Immature natural killer cell (primary cell): ENCODE measurements around the gene VPS33A. TPM values are rescaled to one million over a fixed set of nuclear protein-coding genes. Genes with fewer than 3 reads are reported as not detected.

Source experiments
- DNase-seq, 3 donors: peaks; one replicate each; pipeline ENCODE4 v3.0.0; 2022; ENCODE audit warnings: mixed read lengths in 1 of 3
- H3K27ac Mint-ChIP-seq, 6 donors: one replicate each; pipeline ENCODE4 v1.8.0; 2020; ENCODE audit warnings: mixed read lengths in 6 of 6, mild to moderate bottlenecking in 5 of 6, inconsistent platforms in 4 of 6, moderate library complexity in 3 of 6
- H3K27me3 Mint-ChIP-seq, 3 donors: one replicate each; pipeline ENCODE4 v1.8.0; 2020 to 2021; ENCODE audit warnings: low read depth in 3 of 3, mild to moderate bottlenecking in 3 of 3, mixed read lengths in 3 of 3, moderate library complexity in 3 of 3, inconsistent platforms in 1 of 3
- H3K36me3 Mint-ChIP-seq, 3 donors: one replicate each; pipeline ENCODE4 v1.8.0; 2020; ENCODE audit warnings: mixed read lengths in 3 of 3, inconsistent platforms in 2 of 3, mild to moderate bottlenecking in 2 of 3
- H3K4me1 Mint-ChIP-seq, 2 donors: one replicate each; pipeline ENCODE4 v1.8.0; 2020; ENCODE audit warnings: inconsistent platforms in 2 of 2, mild to moderate bottlenecking in 2 of 2, mixed read lengths in 2 of 2, moderate library complexity in 1 of 2
- H3K4me3 Mint-ChIP-seq, 5 donors: one replicate each; pipeline ENCODE4 v1.8.0; 2020; ENCODE audit warnings: mild to moderate bottlenecking in 5 of 5, mixed read lengths in 5 of 5, inconsistent platforms in 3 of 5, moderate library complexity in 3 of 5
- H3K9me3 Mint-ChIP-seq, 6 donors: one replicate each; pipeline ENCODE4 v1.8.0; 2020; ENCODE audit warnings: mild to moderate bottlenecking in 6 of 6, mixed read lengths in 6 of 6, inconsistent platforms in 4 of 6, moderate library complexity in 3 of 6
- polyA plus RNA-seq, 3 donors: library from polyadenylated mRNA; unstranded; fragments of 300-500 nt; fragmentation: Illumina TruSeq; gene quantifications; one replicate each; pipeline ENCODE4 v1.2.3, GENCODE V29; 2021

The VPS33A gene
- polyA plus RNA-seq, 3 donors from 2014 or later = 17.6 to 37.0 (median 32.7) TPM

DNA sequence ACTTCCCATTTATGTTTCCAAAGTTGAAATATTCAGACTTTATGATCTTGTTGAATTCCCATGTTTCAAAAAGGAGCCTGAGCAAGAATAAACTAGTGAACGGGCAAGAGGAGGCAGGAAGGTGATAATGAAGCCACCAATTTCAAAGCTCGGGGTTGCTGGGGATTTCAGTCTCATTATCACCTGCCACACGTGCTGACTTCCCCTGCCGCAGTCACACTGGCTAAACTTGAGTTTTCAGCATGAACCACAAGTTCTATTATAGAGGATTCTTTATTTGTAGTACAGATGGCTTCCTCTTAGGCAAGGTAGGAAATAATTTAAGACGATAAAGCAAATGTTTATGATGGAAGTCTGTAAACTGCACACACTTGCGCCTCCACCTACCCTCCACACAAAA lies 22.3 kb downstream of the VPS33A start:
- DNase-seq = no peak
- Mint-ChIP-seq H3K4me1 (peaks cover 3 to 9% of the 10 kb centered on the region in 2 donors), H3K4me3 (peak overlapping the region in 1 of 5 donors; percentile 84), H3K9me3 (no peaks in the 10 kb centered on the region), H3K27ac (peak overlapping the region in 2 of 6 donors; percentile 88 to 89), H3K36me3 (peaks cover 7 to 38% (median 13%) of the 10 kb centered on the region in 3 donors), H3K27me3 (peaks cover 0 to 3% (median 2%) of the 10 kb centered on the region in 3 donors)

GRCh38 chr12:122238861-122239260 lies 27.4 kb downstream of the VPS33A start:
- no peak for DNase-seq
- no peaks in the 10 kb centered on the region for H3K9me3 Mint-ChIP-seq
- no peak overlapping the region for H3K4me3 Mint-ChIP-seq
- peaks cover 0 to 2% (median 1%) of the 10 kb centered on the region in 3 donors for H3K27me3 Mint-ChIP-seq
- no peak overlapping the region for H3K27ac Mint-ChIP-seq
- peaks cover 23 to 43% (median 25%) of the 10 kb centered on the region in 3 donors for H3K36me3 Mint-ChIP-seq
- H3K4me1 Mint-ChIP-seq = no peaks in the 10 kb centered on the region

GRCh38 chr12:122235741-122236140 lies 30.6 kb downstream of the VPS33A start:
- Mint-ChIP-seq H3K27ac (no peak overlapping the region), H3K4me1 (no peaks in the 10 kb centered on the region), H3K36me3 (peaks cover 34 to 62% (median 37%) of the 10 kb centered on the region in 3 donors), H3K27me3 (peaks cover 0 to 1% (median 0%) of the 10 kb centered on the region in 3 donors), H3K9me3 (no peaks in the 10 kb centered on the region), H3K4me3 (no peak overlapping the region)
- no peak for DNase-seq

GRCh38 chr12:122232691-122233090 lies 33.6 kb downstream of the VPS33A start:
- Mint-ChIP-seq H3K27me3 (peaks cover 0 to 1% (median 0%) of the 10 kb centered on the region in 3 donors), H3K27ac (no peak overlapping the region), H3K36me3 (peaks cover 21 to 47% (median 22%) of the 10 kb centered on the region in 3 donors), H3K4me3 (no peak overlapping the region), H3K9me3 (no peaks in the 10 kb centered on the region), H3K4me1 (peaks cover 7 to 8% of the 10 kb centered on the region in 2 donors)
- DNase-seq = no peak

DNA sequence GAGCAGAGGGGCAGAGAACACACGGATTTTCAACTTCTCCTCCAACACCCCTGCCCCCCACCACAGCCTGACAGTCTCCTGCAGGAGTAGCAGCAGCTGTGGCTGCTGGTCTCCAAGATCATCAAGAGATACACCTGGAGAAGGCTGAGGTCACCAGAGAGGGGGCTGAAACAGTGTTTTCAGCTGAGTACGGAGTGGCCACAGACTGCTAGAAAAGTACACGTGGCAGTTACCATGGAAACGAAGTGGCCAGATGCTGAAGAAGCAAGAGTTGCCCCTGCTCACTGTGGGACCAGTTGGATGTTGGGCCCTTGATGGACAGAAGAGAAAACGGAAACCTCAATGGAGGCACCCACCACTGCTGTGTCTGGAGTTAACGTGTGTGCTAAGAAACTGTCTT lies 35.5 kb downstream of the VPS33A start:
- H3K4me3 Mint-ChIP-seq = no peak overlapping the region
- H3K27me3 Mint-ChIP-seq = peaks cover 1 to 9% (median 5%) of the 10 kb centered on the region in 3 donors
- no peak overlapping the region for H3K27ac Mint-ChIP-seq
- no peaks in the 10 kb centered on the region for H3K9me3 Mint-ChIP-seq
- DNase-seq = no peak
- H3K4me1 Mint-ChIP-seq = peaks cover 19 to 21% of the 10 kb centered on the region in 2 donors
- peaks cover 20 to 39% (median 21%) of the 10 kb centered on the region in 3 donors for H3K36me3 Mint-ChIP-seq

DNA sequence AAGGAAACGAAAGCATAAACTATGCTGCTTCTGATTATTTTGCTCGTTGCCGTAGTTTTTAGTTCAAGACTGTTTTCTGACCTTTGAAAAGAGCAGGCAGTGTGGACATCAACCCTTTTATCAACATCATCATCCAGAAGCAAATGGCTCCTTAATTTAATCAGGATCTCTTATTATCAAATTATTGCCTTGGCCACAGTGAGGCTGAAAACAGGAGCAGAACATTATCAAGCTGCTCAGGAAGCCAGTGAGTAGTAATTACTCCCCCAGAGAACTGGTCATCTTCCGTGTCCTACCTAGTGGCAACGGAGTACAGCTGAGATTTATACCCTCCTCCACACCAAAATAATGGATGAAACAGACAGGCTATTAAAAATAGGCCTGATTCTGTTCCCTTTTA lies 38.2 kb downstream of the VPS33A start:
- no peaks in the 10 kb centered on the region for H3K9me3 Mint-ChIP-seq
- DNase-seq = no peak
- peaks cover 12 to 27% (median 20%) of the 10 kb centered on the region in 3 donors for H3K36me3 Mint-ChIP-seq
- H3K27me3 Mint-ChIP-seq = peaks cover 1 to 8% (median 7%) of the 10 kb centered on the region in 3 donors
- H3K27ac Mint-ChIP-seq = peak overlapping the region; percentile 42 to 88 (median 84)
- peaks cover 35 to 38% of the 10 kb centered on the region in 2 donors for H3K4me1 Mint-ChIP-seq
- H3K4me3 Mint-ChIP-seq = peak overlapping the region; percentile 78 to 88 (median 84)

GRCh38 chr12:122227341-122227740 lies 39.0 kb downstream of the VPS33A start:
- Mint-ChIP-seq H3K4me3 (peak overlapping the region; percentile 78 to 88 (median 84)), H3K36me3 (peaks cover 8 to 23% (median 18%) of the 10 kb centered on the region in 3 donors), H3K27me3 (peaks cover 1 to 8% (median 7%) of the 10 kb centered on the region in 3 donors), H3K9me3 (no peaks in the 10 kb centered on the region), H3K4me1 (peaks cover 35 to 38% of the 10 kb centered on the region in 2 donors), H3K27ac (peak overlapping the region; percentile 79 to 90 (median 88))
- DNase-seq = peak; percentile 81 to 87 (median 81)

DNA sequence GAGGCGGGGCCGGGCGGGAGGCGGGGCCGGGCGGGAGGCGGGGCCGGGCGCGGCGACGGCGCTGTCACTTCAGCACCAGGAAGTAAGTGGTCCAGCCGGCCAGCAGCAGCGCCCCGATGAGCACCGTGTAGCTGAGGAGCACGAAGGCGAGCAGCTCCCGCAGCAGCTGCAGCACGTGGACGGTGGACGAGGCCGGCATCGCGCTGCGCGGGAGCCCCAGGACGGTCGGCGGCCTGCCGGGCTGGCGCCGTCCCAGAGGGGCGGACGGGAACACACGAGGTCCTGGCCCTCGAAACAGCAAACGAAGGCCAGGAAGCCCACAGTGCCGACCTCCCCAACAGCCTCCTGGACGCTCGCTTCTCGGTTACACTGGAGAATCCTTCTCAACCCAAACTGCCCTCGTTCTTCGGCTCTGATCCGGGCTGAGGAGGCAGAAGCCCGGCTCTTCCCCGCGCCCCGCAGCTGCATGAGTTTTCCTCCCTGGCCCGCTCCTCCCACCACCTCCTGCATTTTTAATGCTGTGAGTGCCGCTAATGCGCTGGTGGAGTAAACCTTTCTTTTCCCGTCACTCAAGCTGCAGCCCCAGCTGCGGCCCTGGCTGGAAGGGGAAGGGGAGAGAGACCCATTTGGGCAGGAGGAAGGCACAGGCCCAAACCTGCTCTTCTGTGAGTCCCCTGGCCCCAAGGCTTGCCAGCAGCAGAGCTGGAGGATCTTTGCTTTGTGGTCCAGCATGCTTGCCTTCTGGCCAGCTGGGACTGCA lies 39.7 kb downstream of the VPS33A start:
- H3K27ac Mint-ChIP-seq = peak overlapping the region in 5 of 6 donors; percentile 79 to 90 (median 88)
- DNase-seq = no peak
- peaks cover 35 to 38% of the 10 kb centered on the region in 2 donors for H3K4me1 Mint-ChIP-seq
- peaks cover 6 to 16% (median 14%) of the 10 kb centered on the region in 3 donors for H3K36me3 Mint-ChIP-seq
- H3K27me3 Mint-ChIP-seq = peaks cover 1 to 8% (median 7%) of the 10 kb centered on the region in 3 donors
- H3K9me3 Mint-ChIP-seq = no peaks in the 10 kb centered on the region
- H3K4me3 Mint-ChIP-seq = peak overlapping the region; percentile 84 to 93 (median 88)

- Mint-ChIP-seq H3K9me3 (no peaks in the 10 kb centered on the region), H3K4me1 (peaks cover 35 to 38% of the 10 kb centered on the region in 2 donors), H3K27ac (peak within 1 kb of the TSS; percentile 90 to 98 (median 94)), H3K4me3 (peak within 1 kb of the TSS; percentile 86 to 93 (median 90)), H3K36me3 (peaks cover 6 to 11% (median 9%) of the 10 kb centered on the region in 3 donors), H3K27me3 (peaks cover 1 to 8% (median 7%) of the 10 kb centered on the region in 3 donors)
- DNase-seq = peak; percentile 100
Measured at GRCh38 chr12:122225683-122226365, 40.5 kb downstream of the VPS33A start, which contains the start of gene DIABLO. Gene DIABLO (minus strand): TSS chr12:122226052. CDS start chr12:122226014, 38 bp downstream.

DNA sequence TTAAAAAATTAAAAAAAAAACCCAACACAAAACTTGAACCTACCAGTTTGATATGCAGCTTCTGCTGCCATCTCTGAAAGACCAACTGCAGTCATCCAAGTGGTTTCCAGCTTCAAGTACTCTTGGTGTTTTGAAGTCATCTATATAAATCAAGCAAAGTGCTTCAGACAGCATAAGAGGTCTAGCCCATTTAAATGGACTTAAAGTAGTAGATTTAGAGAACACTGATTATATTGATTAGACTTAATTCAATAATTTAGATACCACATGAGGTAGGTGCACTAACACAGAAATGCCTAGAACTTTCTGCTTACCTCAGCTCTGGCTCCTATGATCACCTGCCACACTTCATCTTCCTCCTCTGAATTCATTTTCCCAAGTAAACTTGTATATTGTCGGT lies 49.8 kb downstream of the VPS33A start:
- H3K4me1 Mint-ChIP-seq = peaks cover 0 to 6% of the 10 kb centered on the region in 2 donors
- no peak overlapping the region for H3K27ac Mint-ChIP-seq
- no peak for DNase-seq
- peaks cover 14 to 33% (median 17%) of the 10 kb centered on the region in 3 donors for H3K36me3 Mint-ChIP-seq
- H3K9me3 Mint-ChIP-seq = no peaks in the 10 kb centered on the region
- no peak overlapping the region for H3K4me3 Mint-ChIP-seq
- peaks cover 0 to 2% (median 1%) of the 10 kb centered on the region in 3 donors for H3K27me3 Mint-ChIP-seq

DNA sequence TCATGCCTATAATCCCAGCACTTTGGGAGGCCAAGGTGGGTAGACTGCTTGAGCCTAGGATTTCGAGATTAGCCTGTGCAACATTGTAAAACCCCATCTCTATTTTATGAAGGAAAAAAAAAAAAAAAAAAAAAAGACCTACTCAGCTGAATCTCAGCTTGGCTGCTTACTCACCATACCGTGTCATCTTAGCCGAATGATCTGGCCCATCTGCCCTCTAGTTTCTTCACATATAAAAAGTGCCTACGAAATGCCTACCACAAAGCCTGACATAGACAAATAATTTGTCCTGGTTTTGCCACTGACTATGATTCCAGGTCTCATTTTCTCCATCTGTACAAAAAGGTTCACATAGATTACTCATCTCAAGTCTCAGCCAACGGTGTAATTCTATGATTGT lies 50.5 kb downstream of the VPS33A start:
- Mint-ChIP-seq H3K4me1 (peaks cover 0 to 6% of the 10 kb centered on the region in 2 donors), H3K27me3 (peaks cover 0 to 2% (median 1%) of the 10 kb centered on the region in 3 donors), H3K9me3 (no peaks in the 10 kb centered on the region), H3K36me3 (peaks cover 14 to 37% (median 17%) of the 10 kb centered on the region in 3 donors), H3K27ac (no peak overlapping the region), H3K4me3 (no peak overlapping the region)
- DNase-seq = no peak

DNA sequence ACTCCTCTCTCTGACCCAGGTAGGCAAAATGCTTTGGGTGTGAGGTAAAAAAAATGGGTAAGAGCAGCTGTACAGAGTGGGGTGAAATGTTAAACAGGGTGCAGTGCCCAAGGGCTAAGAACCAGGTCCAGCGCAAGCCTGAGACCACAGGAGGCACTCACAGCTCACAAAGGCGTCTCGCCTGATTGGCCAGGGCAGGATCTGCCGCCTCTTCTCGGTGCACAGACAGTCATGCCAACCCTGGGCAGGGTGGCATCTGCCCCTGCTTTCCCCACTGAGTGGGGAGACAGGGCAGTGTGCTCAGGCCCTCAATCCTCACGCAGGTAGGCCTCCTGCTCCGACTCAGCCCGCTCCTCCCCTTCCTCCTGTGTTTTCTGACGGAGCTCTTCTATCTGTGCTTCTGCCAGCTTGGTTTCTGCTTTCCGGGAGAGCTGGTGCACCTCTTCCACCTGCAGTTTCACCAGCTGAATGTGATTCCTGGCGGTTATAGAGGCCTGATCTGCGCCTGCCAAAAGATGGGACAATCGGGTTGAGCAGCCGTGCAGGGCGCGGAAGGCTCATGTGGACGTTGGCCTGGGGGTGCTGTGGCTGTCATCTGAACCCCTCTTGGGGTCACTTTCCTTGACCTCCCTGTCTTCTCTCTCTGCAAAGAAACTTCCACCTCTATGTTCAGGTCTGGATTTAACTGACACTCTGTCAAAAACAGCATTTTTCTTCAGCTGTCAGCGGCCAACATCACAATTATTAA lies 58.0 kb downstream of the VPS33A start:
- H3K9me3 Mint-ChIP-seq = no peaks in the 10 kb centered on the region

DNA sequence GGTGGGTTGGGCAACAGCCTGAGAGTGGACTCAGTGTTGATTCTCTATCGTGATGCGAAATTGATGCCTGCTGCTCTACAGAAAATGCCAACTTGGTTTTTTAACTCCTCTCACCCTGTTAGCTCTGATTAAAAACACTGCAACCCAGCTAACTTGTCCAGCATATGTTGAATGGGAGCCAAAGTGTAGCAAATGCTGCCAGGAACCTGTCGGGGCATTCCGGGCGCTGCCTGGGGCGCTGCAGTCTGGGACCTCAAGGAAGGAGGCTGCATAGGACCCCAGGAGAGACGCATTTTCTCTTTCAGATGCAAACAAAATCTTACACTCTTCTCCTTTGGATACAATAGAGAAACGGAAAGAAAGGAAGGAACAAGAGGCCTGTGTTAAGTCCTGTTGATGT lies 58.9 kb downstream of the VPS33A start:
- Mint-ChIP-seq H3K9me3 (no peaks in the 10 kb centered on the region), H3K27ac (peak overlapping the region in 1 of 6 donors; percentile 32), H3K4me1 (peaks cover 9 to 15% of the 10 kb centered on the region in 2 donors), H3K4me3 (no peak overlapping the region), H3K36me3 (peaks cover 12 to 33% (median 15%) of the 10 kb centered on the region in 3 donors), H3K27me3 (peaks cover 5 to 15% (median 12%) of the 10 kb centered on the region in 3 donors)
- DNase-seq = no peak

More for the DNA sequence above, 58.0 kb downstream of the VPS33A start:
- no peak for DNase-seq
- H3K36me3 Mint-ChIP-seq = peaks cover 13 to 35% (median 15%) of the 10 kb centered on the region in 3 donors
- peaks cover 4 to 9% (median 6%) of the 10 kb centered on the region in 3 donors for H3K27me3 Mint-ChIP-seq
- H3K4me1 Mint-ChIP-seq = peaks cover 5 to 7% of the 10 kb centered on the region in 2 donors
- H3K4me3 Mint-ChIP-seq = no peak overlapping the region
- H3K27ac Mint-ChIP-seq = peak overlapping the region in 1 of 6 donors; percentile 49
